GM21423 (cell line): ENCODE data around the gene TACC3.
"Not testable (repeated sequence)": the region's sequence is repeated elsewhere in the genome, so short reads cannot be mapped to it uniquely, and the experiment has no call there.

Experiments used
- ATAC-seq: cut with Tn5 transposase; IDR thresholded peaks from one replicate; pipeline ENCODE4 v1.9.1; 2021; ENCODE audit warnings: mild to moderate bottlenecking, moderate library complexity; ENCODE audit not compliant: unreplicated experiment

The TACC3 gene

DNA sequence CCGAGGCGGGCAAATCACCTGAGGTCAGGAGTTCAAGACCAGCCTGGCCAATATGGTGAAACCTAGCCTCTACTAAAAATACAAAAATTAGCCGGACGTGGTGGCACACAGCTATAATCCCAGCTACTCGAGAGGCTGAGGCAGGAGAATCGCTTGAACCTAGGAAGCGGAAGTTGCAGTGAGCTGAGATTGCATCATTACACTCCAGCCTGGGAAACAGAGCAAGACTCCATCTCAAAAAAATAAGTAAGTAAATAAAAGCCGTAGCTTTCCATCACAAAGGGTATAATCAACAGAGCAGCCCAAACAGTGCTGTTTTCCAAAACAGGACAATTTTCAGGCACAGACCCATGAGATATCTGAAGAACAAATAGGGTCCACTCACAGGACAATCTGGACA, 19.6 kb upstream of the TACC3 start:
- ATAC-seq = not testable (repeated sequence)

DNA sequence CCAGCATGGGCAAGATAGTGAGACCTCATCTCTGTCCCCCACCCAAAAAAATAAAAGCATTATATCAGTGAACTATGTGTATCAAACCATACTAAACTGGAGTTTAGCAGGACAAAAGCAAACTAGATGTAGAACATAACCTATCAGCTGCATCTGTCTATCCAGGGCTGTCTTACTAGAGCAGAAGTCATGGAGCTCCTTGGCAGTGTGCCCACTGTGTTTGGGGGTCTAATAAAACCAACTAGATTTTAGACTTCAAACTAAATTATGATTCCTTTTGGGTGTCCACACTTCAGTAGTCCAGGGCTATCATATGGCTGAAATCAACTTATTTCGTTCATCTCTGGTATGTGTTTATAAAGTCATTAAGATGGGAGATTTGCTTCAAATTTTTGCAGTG, 17.5 kb upstream of the TACC3 start:
- no peak for ATAC-seq

DNA sequence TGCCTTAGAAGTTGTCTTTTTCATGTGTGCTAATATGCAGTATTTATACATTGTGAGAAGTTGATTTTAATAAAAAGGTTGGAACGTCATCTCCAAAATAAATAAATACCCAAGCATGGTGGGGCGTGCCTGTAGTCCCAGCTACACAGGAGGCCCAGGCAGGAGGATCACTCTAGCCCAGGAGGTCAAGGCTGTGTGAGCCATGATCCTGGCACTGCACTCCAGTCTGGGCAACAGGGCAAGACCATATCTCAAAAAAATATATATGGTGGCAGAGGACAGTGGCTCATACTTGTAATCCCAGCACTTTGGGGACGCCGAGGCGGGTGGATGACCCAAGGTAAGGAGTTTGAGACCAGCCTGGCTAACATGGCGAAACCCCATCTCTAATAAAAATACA, 15.6 kb upstream of the TACC3 start:
- no peak for ATAC-seq

DNA sequence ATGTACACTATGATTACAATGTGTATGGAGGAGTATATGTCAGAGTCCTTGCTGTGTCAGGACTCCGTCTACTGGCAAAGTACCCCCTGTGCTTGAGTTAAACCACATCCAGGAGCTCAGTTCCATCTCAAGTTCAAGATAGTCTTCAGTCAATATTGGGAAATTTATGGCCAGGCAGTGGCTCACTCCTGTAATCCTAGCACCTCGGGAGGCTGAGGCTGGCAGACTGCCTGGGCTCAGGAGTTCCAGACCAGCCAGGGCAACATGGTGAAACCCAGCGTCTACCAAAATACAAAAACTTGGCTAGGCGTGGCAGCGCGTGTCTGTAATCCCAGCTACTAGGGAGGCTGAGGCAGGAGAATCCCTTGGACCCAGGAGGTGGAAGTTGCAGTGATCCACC, 15.0 kb upstream of the TACC3 start:
- no peak for ATAC-seq

DNA sequence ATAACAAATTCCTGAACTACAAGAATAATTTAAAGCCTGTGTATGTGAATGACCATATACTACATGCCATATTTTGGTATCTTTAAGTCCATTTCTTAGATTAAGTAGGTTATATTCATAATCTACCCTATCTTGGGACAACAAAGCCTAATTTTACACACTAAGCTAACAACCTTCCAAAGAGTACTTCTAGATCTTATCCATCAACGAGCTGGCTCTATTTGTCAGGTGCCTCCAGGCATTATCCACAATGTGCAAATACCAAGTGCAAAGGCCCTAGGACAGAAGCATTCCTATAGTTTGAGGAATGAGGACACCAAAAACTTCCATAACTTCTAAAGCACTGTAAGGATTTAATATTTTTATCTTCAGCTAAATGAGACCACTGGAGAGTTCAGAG, 12.7 kb upstream of the TACC3 start:
- no peak for ATAC-seq

DNA sequence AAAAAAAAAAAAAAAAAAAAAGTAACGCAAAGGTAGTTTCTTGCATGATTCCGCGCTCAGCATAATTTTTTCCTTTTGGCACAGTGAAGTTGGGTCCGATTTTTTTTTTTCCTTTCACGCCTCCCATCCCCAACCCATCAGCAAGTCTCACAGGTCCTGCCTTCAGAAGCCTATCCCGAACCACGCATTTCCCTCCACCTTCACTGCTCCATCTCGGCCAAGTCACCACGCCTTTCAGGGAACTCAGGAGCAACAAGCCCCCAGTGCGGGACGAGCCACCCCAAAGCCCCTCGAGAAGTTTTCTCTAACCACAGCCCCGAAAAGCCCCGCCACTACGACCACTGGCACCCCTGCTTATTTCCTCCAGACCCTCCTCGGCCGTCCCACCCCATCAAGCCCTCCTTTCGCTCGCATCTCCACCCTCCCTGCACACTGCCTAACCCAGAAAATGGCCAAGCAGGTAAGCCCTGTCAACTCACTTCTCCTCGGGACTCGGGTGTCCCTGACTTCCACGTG, 10.2 kb upstream of the TACC3 start:
- no peak for ATAC-seq

DNA sequence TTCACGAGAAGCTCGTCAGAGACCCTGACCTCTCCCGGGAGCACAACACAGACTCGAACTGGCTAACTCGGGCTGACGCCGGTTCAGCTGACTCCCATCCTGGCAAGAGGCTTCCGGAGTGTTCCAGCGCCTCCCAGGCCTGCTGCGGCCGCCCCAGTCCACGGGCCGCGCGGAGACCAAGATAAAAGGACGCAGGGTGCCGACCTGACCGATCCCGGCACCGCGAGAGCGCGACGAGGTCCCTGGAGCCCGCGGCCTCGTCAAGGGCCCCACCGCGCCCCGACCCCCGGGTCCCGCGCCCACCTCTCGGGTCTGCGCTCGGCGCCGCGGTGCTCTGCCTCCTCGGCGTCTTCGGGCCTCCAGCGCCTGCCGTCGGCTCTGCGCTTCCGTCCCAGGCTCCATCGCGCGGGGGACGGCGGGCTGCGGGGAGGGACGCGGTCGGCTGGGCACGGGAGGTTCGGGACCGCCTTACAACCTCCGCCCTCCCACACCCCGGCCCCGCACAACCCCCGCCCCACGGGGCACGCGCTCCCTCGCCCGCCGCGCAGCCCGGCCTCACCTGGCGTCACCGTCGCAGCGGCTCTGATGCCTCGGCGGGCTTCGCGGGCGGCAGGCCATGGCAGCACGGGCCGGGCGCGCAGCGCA, 9.6 kb upstream of the TACC3 start:
- ATAC-seq = peak; percentile 2

DNA sequence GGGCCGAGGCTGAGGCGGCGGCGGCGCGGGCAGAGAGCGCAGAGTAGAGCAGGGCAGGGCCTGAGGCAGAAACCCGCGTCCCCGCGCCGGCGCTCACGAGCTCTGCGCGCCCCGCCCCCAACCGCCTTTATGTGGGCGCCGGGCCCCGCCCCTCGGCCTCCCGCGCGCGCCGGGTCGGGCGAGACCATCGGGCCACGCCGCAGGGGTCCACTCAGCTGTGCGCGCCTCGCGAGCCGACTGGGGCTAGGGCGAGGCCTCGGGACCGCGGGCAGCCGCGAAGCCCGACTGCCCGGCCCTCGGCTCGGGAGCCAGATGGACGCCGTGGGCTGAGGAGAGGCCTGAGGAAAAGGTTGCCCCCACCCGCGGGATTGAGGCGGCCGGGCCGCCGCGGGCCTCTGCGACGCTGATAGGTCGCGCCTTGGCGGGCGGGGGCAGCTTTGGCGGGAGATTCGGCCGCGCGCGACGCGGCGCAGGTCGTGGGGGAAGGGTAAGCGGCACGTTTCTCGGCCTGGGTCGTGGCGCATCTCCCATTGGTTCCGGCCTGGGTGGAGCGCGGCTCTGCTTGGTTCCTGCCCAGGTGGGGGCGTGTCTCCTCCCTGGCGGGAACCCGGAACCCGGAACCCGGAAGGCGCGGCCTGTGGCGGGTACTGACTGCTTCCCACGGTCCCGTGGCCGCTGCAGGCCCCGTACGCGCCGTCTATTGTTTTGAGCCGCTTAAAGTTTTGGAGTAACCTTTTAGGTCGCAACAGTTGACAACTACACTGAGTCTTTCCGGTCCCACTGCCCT, 8.9 kb upstream of the TACC3 start, which contains the start of gene SLBP:
Gene SLBP, minus strand, starts transcription at position 104 of the 787 bp plus-strand sequence. CDS start 131 bp downstream, outside the sequence.
- peak; percentile 73 for ATAC-seq

DNA sequence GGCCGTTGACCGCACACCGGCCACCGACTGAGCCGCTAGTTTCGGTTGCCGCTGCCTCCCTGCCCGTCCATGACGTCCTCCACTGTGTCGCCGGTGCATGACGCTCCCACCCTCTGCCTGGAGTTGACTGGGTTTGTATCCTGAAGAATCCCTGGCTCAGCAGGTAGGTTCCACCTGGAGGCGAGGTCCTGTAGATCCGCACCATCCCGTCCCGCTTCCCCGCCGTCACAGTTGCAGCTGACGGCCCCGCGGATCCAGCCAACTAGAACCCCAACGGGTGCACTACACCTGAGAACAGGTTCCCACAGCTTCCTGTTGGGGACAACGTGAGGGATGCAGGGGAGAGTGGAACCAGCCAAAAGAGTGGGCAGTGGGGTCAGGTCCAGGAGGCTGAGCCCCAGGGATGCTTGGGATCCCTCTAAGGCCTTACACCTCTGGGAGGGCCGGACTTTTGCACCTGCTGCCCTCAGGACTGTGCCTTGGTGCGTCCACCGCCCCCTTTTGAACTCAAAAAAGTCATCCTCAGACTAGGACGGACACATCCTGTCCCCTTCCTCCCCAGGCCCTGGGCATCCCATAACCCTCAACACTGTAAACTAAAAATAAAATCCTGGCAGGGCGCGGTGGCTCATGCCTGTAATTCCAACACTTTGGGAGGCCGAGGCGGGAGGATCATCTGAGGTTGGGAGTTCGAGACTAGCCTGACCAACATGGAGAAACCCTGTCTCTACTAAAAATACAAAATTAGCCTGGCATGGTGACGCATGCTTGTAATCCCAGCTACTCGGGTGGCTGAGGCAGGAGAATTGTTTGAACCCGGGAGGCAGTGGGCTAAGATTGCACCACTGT, 8.1 kb upstream of the TACC3 start:
- no peak for ATAC-seq

DNA sequence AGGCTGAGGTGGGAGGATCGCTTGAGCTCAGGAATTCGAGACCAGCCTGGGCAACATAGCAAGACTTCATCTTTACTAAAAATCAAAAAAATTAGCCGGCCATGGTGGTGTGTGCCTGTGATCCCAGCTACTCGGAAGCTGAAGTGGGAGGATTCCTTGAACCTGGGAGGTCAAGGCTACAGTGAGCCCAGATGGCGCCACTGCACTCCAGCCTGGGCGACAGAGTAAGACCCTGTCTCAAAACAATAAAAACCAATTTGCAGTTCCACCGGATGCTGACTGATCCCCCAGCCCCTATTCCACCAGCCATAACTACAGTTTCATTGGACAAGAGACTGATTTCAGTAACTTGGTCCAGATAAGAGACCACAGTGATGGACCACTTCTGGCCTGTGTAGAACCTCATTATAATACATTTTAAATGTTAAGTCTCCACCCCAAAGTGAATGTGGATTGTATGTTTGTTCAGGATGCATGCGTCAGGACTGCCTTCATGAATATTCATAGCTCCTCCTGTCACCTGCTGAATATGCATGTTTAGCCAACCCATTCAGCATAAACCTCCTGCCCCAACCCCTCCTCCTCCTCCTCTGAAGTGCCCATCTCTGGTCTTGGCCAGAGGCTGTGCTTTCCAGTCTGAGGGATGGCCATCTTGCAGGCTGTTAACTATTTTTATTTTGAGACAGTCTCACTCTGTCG, 6.9 kb upstream of the TACC3 start:
- no peak for ATAC-seq

DNA sequence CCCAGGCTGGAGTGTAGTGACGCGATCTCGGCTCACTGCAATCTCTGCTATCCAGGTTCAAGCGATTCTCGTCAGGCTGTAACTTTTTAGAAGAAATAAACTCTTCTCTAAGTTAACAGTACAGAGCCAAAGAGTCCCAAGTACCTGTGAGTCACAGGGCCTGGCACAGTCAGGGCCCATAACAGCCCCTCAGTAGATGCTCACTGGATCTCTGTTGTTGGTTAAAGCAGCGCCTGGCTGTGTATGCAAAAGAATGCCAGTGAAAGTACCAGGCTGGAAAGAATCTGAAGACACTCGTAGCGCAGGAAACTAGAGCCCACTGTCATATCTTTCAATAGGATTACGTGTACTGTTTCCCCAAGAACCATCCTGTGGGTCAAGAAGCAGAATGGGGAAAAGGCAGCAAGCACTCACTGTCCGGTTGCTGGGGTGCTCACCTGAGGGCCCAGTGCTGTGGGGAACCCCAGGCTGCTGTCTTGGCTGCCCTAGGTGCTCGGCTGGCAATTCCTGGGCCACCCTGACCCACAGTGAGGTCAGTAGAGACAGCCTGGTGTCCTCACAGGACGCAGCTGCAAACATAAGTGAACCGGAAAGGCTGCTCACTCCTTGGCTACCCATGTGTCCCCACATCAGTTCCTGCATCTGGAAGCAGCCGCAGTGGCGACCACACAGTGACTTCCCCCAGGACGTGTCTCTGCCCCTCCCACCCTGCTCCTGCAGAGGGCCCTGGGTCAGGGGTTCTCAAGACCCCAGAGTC, 6.1 kb upstream of the TACC3 start:
- no peak for ATAC-seq

DNA sequence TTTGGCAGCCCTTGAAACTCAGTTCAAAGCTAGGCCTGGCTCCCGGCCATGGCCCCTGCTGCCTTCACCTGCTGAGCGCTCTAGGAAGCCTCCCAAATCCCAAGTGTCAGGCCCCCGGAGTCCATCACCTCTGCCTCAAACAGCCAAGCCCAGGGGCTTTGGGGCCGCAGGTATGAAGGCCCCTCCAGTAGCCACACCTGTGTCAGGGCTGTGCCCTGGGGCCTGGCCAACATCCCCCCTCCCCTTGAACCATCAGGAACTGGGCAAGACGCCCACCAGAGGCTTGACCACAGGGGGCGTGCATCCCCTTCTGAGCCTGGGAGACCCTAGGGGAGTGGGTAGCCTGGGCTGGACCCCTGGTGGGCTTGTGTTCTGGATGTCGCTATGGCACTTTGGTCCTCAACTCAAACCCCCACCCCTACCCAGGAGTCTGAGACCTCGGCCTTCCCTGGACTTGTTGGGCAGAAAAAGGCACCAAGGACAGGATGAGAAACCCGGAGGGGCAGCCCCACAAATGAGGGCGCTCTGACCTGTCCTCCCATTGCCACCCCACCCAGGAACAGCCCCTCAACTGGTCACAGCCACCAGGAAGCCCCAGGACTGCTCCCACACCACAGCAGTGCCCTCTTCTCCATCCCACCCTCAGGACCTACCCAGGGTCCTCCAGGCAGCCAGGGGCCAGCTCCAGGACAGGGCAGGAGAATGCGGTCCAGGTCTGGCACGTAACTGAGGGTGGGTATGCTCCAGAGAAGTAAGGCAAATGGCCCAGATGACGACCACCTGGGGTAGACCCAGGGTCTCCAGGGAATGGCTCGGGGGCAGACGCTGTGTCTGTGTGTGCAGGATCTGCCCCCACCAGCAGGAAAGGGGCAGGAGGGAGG, 5.0 kb upstream of the TACC3 start:
- no peak for ATAC-seq

DNA sequence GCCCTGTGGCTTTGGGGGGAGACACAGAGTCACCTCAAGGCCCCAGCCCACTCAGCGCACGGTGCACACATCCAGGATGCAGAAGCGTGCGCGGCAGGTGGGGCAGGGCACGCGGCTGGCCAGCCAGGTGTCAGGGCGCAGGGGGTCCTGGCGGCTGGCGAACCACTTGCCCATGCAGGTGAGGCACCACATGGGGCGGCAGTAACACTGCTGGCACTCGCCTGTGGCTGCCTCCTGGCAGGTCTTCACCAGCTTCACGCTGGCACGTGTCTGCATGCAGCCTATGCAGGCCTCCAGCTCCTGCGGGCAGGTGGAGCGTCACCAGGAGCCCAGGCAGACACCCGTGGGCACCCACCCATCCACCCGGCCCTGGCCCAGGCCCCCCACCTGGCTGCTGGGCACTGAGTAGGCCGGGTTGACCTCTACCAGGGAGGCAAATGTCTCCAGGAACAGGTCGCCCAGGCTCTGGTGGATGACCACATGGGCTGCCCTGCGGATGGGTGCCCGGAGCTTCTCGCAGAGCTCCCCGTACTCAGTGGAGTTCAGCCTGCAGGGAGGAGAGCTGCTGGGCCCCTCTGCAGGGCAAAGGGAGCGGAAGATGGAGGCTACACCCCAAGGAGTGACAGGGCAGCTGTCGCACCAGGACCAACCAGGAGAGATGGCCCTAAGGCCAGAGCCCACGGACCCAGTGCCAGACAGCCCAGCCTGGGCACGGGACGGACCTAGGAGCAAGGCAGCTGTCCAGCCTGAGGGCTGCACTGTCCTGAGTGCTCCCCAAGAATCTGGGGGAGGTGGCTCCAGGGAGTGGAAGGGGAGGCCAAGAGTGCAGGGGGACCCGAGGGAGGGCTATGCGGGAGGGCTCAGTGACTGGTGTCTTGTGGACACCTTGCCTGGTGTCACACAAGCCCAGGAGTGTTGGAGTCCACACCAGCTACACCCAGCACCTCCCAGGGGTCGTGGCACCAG, 3.9 kb upstream of the TACC3 start:
- no peak for ATAC-seq

DNA sequence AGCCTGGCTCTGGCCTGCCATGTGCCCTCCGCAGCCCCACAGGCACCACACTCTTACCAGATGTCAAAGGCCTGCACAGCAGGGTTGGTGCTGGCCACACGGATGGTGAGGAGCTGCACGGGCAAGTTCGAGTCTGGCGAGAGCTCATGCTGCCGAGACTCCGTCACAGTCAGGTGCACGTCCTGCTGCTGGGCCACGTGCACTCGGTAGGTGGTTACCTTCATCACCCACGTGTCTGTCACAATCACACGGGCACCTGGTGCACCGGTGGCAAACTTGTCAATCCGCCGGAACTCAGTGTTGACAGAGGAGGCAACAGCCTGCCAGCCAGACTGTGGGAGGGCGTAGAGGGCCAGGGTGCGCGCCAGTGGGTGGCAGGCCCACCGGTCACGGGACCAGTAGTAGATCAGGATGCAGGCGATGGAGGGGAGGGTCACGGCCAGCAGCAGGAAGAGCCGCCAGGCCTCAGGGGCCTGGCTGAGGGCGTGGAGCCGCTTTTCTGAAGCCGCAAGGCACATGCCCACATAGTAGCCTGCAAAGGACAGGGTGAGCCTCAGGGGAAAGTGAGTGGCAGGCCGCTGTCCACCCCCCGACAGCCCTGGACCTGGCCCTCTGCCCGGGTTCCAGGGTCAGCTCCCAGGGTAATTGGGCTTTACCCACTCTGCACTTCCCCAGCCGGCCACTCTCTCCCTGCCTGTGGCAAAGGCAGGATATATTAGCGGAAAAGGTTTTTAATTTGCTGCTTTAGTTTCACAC, 3.0 kb upstream of the TACC3 start:
- ATAC-seq = no peak

DNA sequence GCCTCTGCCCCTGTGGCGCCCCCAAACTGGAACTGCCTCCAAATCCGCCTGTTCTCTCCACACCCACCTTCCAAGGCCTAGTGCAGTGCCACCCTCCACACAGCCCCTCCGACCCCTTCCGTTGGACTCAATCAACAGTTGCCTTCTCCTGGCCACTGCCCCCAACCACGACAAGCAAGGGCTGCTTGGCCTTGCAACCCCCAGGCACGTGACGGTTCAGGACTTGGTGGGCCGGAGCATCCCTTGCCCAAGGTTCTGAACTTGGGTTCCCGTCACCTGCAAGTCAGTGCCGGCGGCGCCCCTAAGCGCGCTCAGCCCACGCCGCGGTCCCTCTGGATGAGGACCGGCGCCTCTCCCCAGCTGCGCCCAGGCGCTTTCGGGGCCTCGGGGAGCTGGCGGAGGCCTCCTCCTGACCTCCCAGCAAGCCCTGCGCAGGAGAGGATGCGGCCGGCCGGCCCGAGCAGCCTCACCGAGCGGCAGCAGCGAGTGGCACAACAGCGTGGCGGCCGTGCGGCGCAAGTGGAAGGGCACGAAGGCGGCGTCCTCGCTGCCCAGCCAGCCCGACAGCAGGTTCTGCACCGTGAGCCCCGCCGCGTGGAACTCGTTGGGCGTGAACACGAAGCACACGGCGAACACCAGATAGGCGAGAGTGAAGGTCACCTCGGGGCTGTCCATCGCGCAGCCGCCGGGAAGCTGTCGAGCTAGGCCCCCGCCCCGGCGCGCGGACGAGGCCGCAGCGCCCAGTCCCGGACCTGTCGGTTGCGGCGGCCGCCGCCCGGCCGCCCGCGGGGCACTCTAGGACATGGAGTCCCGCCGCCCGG, 948 bp upstream of the TACC3 start:
- ATAC-seq = peak; percentile 11
